Activated naive CD8-positive, alpha-beta T cell treated with anti-CD3 and anti-CD28 coated beads, Interleukin-2, amount 50 U/mL, for 24 hours (primary cell): ENCODE results near the gene GALE.
A peak's percentile ranks its signal among the peaks of the same experiment; 100 is the strongest.

Source experiments
- ATAC-seq: fragments of 150-1000 bp; cut with Tn5 transposase; one replicate; pipeline ENCODE4 v1.10.0; 2021
- DNase-seq: peaks from one replicate; pipeline ENCODE4 v3.0.0; 2021
- H3K27ac Mint-ChIP-seq: one replicate; pipeline ENCODE4 v1.8.0; 2021; ENCODE audit warnings: mild to moderate bottlenecking, mixed read lengths
- H3K27me3 Mint-ChIP-seq: one replicate; pipeline ENCODE4 v1.8.0; 2021; ENCODE audit warnings: mixed read lengths
- H3K36me3 Mint-ChIP-seq: one replicate; pipeline ENCODE4 v1.8.0; 2021; ENCODE audit warnings: low read depth, mixed read lengths
- H3K4me1 Mint-ChIP-seq: one replicate; pipeline ENCODE4 v1.8.0; 2021; ENCODE audit warnings: mixed read lengths
- H3K4me3 Mint-ChIP-seq: one replicate; pipeline ENCODE4 v1.8.0; 2021; ENCODE audit warnings: mild to moderate bottlenecking, moderate library complexity, mixed read lengths
- H3K9me3 Mint-ChIP-seq: one replicate; pipeline ENCODE4 v1.8.0; 2021; ENCODE audit warnings: mixed read lengths

The GALE gene

DNA sequence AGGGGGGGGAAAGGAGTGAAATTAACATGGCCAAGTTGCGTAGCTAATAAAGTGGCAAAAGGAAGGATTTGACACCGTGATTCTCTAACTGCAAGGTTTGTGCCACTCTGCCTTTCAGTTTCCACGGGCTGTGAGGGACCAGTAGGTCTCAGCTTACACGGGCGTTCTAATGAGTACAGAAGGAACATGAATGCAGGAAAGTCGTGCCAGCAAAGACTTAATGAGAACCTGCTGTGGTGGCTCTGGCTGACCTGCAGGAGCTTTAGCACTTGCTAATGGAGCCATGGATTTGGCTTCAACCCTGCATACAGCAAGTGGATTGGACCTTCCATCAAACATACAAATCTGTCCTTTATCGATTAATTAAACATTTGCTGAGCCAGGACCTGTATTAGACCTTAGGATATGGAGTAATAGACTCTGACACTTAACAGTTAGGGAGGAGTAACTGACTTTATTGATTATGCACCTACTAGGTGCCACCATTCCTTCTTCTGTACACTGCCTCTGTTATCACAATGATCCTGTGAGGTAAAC, 37.4 kb downstream of the GALE start:
- no peak for DNase-seq
- ATAC-seq: no peak
- no peak overlapping the region for H3K4me3 Mint-ChIP-seq
- H3K27me3 Mint-ChIP-seq: no peaks in the 10 kb centered on the region
- no peaks in the 10 kb centered on the region for H3K9me3 Mint-ChIP-seq
- H3K27ac Mint-ChIP-seq: no peak overlapping the region
- H3K36me3 Mint-ChIP-seq: peaks cover 34% of the 10 kb centered on the region
- no peaks in the 10 kb centered on the region for H3K4me1 Mint-ChIP-seq

DNA sequence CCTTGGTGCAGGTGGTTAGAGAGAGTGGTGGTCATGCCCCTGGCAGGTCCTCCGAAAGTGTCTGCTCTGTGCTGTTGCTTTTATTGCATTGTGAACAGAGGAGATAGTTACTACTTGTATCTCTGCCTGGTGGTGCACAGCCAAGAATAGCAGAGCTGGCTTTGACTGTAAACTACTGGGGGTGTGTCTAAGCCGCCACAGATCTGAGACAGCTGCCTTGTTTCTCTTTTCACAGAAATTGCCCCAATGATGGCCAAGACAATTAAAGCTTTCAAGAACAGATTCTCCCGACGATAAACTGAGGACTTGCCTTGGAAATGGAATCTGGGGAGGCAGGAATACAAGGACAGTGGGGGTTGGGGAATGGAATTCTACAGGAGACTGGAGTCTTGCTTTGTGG, 41.3 kb downstream of the GALE start:
- ATAC-seq: no peak
- no peak for DNase-seq
- H3K27ac Mint-ChIP-seq: no peak overlapping the region
- H3K9me3 Mint-ChIP-seq: no peaks in the 10 kb centered on the region
- H3K4me1 Mint-ChIP-seq: no peaks in the 10 kb centered on the region
- H3K4me3 Mint-ChIP-seq: no peak overlapping the region
- no peaks in the 10 kb centered on the region for H3K27me3 Mint-ChIP-seq
- peaks cover 61% of the 10 kb centered on the region for H3K36me3 Mint-ChIP-seq

- no peak for DNase-seq
- Mint-ChIP-seq H3K4me1 (no peaks in the 10 kb centered on the region), H3K9me3 (no peaks in the 10 kb centered on the region), H3K27ac (no peak overlapping the region), H3K27me3 (no peaks in the 10 kb centered on the region), H3K36me3 (peaks cover 71% of the 10 kb centered on the region), H3K4me3 (no peak overlapping the region)
- no peak for ATAC-seq
Observed at GRCh38 chr1:23757812-23758211, 42.7 kb downstream of the GALE start.

- DNase-seq (no peak), ATAC-seq (no peak)
- H3K4me3 Mint-ChIP-seq: no peak overlapping the region
- no peaks in the 10 kb centered on the region for H3K4me1 Mint-ChIP-seq
- H3K27ac Mint-ChIP-seq: no peak overlapping the region
- H3K9me3 Mint-ChIP-seq: no peaks in the 10 kb centered on the region
- H3K27me3 Mint-ChIP-seq: no peaks in the 10 kb centered on the region
- peaks cover 69% of the 10 kb centered on the region for H3K36me3 Mint-ChIP-seq
Observed at GRCh38 chr1:23756676-23757075, 43.9 kb downstream of the GALE start.

- H3K4me1 Mint-ChIP-seq: peaks cover 10% of the 10 kb centered on the region
- H3K27ac Mint-ChIP-seq: no peak overlapping the region
- DNase-seq: no peak
- H3K27me3 Mint-ChIP-seq: no peaks in the 10 kb centered on the region
- no peak for ATAC-seq
- no peak overlapping the region for H3K4me3 Mint-ChIP-seq
- no peaks in the 10 kb centered on the region for H3K9me3 Mint-ChIP-seq
- peaks cover 64% of the 10 kb centered on the region for H3K36me3 Mint-ChIP-seq
Observed at GRCh38 chr1:23752909-23753308, 47.6 kb downstream of the GALE start.

GRCh38 chr1:23751815-23752200, 48.7 kb downstream of the GALE start:
- Mint-ChIP-seq H3K27ac (peak overlapping the region; percentile 33), H3K27me3 (no peaks in the 10 kb centered on the region), H3K4me1 (peaks cover 21% of the 10 kb centered on the region), H3K4me3 (no peak overlapping the region), H3K36me3 (peaks cover 64% of the 10 kb centered on the region), H3K9me3 (no peaks in the 10 kb centered on the region)
- ATAC-seq (no peak), DNase-seq (no peak)

- H3K27me3 Mint-ChIP-seq: no peaks in the 10 kb centered on the region
- H3K4me3 Mint-ChIP-seq: no peak overlapping the region
- no peaks in the 10 kb centered on the region for H3K9me3 Mint-ChIP-seq
- peaks cover 63% of the 10 kb centered on the region for H3K36me3 Mint-ChIP-seq
- DNase-seq (peak; percentile 28), ATAC-seq (peak; percentile 81)
- H3K4me1 Mint-ChIP-seq: peaks cover 26% of the 10 kb centered on the region
- peak overlapping the region; percentile 33 for H3K27ac Mint-ChIP-seq
Observed at GRCh38 chr1:23751050-23751814, 49.3 kb downstream of the GALE start.

- peaks cover 44% of the 10 kb centered on the region for H3K4me1 Mint-ChIP-seq
- no peak for DNase-seq
- no peak for ATAC-seq
- no peaks in the 10 kb centered on the region for H3K9me3 Mint-ChIP-seq
- no peaks in the 10 kb centered on the region for H3K27me3 Mint-ChIP-seq
- peak overlapping the region; percentile 20 for H3K27ac Mint-ChIP-seq
- H3K4me3 Mint-ChIP-seq: no peak overlapping the region
- H3K36me3 Mint-ChIP-seq: peaks cover 48% of the 10 kb centered on the region
Observed at GRCh38 chr1:23748016-23748415, 52.5 kb downstream of the GALE start.
